Measurements from ENCODE around the gene ALDH5A1.

The ALDH5A1 gene

DNA sequence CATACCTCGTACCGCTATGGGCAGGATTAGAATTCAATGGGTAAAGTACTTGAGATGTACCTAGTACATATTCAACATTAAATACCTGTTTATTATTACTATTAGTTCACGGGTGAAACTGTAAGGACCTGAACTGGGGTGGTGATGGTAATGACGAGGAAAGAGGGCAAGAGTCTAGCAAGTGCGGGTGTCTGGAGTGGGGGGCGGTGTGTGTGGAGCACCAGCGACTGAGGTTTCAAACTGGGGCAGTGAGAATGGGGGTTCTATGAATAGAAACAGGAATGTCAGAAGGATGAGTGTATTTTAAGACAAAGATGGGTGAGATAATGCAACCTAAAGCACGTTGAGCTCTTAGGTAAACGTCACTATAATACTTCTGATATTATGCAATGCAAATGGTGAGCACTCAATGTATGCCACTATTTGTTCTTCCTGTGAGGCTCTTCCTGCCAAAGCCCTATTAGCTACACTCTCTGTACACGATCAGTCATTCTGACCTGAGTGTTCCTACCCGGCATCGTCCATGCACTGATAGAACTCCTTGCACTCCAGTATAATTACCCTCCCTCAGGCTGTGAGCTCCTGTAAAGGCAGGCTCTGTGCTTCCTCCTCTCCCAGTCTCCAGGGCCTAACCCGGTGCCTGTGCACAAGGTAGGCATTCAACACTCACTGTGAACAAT, 55.0 kb downstream of the ALDH5A1 start:
- TF ChIP-seq, protein P1, sequence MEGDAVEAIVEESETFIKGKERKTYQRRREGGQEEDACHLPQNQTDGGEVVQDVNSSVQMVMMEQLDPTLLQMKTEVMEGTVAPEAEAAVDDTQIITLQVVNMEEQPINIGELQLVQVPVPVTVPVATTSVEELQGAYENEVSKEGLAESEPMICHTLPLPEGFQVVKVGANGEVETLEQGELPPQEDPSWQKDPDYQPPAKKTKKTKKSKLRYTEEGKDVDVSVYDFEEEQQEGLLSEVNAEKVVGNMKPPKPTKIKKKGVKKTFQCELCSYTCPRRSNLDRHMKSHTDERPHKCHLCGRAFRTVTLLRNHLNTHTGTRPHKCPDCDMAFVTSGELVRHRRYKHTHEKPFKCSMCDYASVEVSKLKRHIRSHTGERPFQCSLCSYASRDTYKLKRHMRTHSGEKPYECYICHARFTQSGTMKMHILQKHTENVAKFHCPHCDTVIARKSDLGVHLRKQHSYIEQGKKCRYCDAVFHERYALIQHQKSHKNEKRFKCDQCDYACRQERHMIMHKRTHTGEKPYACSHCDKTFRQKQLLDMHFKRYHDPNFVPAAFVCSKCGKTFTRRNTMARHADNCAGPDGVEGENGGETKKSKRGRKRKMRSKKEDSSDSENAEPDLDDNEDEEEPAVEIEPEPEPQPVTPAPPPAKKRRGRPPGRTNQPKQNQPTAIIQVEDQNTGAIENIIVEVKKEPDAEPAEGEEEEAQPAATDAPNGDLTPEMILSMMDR (conservative IDR thresholded peaks at IDR 0.05; ENCODE audit: control insufficient read depth, insufficient read depth, low read depth, low read length), result no peak
- DNase-seq (ENCODE audit: low read depth), result no peak
- no peak overlapping the region for H3K4me3 ChIP-seq (ENCODE audit: control insufficient read depth, low read depth, low read length)

DNA sequence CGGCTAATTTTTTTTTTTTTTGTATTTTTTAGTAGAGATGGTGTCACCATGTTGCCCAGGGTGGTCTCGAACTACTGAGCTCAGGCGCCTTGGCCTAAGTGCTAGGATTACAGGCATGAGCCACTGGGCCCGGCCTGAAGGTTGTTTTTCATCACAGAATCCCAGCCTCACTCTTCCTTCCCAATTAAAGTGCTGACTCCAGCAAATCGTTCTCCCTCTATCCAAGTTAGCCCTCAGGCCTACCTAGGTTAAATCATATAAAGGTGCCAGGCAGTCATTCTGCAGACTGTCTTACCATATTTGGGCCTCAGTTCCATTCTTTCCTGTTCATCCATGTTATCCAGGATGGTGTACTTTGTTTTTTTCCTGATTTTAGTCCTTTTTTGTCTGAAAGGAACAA, 56.4 kb downstream of the ALDH5A1 start:
- TF ChIP-seq, protein P1 (conservative IDR thresholded peaks at IDR 0.05; ENCODE audit: control insufficient read depth, insufficient read depth, low read depth, low read length), result no peak
- no peak for DNase-seq (ENCODE audit: low read depth)
- H3K4me3 ChIP-seq (ENCODE audit: control insufficient read depth, low read depth, low read length), result no peak overlapping the region

DNA sequence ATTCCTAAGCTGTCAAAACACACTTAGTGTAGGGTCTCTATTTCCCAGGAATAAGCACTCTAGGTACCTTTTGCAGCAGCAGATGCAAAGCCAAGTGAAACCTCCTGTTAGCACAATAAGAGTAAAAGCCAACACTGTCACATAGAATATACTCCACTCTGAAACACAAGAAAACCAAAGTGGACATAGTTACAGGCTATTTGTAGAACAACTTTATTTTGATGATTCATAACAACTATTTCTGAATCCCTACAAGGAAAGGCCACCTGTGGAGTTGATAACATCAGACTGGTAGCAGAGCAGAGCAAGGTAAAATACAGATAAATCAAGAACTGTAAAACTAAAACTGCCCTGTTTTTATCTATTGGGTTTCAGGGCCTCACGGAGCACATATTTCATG, 59.7 kb downstream of the ALDH5A1 start:
- no peak overlapping the region for H3K4me3 ChIP-seq (ENCODE audit: control insufficient read depth, low read depth, low read length)
- DNase-seq (ENCODE audit: low read depth), result no peak
- TF ChIP-seq, protein P1 (conservative IDR thresholded peaks at IDR 0.05; ENCODE audit: control insufficient read depth, insufficient read depth, low read depth, low read length), result no peak

DNA sequence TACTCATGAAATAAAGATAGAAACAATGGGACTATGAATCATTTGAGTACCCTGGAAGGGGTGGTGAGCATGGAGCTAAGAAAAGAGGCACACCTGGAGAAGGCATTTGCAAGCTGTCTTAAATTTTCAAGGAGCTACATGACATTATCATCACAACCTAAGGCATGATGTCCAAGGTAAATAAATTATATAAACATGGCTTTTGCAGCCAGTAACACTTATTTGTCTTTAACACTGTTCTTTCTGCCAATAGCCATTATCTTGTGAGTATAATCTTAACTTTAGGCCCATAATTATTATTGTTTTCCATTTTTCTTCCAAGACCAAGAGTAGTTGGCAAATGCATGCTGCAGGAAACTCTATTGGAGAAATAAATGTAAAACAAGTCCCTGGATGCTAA, 63.7 kb downstream of the ALDH5A1 start:
- TF ChIP-seq, protein P1 (conservative IDR thresholded peaks at IDR 0.05; ENCODE audit: control insufficient read depth, insufficient read depth, low read depth, low read length), result no peak
- H3K4me3 ChIP-seq (ENCODE audit: control insufficient read depth, low read depth, low read length), result no peak overlapping the region
- DNase-seq (ENCODE audit: low read depth), result no peak

DNA sequence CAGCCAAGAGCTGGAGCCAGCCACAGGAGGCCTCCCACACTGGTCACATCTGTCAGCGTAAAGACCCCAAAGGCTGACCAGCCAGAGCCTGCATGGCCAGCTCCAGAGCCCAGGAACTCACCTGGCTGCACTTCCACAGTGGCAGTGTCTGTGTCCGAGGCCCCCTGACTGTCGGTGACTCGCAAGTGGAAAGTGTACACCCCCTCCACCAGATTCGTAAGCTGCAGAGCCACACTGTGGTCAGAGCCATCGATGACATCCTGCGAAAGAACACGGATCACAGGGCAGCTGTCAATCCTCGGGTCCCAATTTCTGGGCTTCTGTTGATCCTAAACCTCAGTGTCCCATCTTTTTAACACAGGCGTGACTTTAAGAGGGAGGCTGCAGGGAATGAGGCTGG, 69.3 kb downstream of the ALDH5A1 start:
- DNase-seq (ENCODE audit: low read depth), result no peak
- H3K4me3 ChIP-seq (ENCODE audit: control insufficient read depth, low read depth, low read length), result no peak overlapping the region
- TF ChIP-seq, protein P1 (conservative IDR thresholded peaks at IDR 0.05; ENCODE audit: control insufficient read depth, insufficient read depth, low read depth, low read length), result no peak

DNA sequence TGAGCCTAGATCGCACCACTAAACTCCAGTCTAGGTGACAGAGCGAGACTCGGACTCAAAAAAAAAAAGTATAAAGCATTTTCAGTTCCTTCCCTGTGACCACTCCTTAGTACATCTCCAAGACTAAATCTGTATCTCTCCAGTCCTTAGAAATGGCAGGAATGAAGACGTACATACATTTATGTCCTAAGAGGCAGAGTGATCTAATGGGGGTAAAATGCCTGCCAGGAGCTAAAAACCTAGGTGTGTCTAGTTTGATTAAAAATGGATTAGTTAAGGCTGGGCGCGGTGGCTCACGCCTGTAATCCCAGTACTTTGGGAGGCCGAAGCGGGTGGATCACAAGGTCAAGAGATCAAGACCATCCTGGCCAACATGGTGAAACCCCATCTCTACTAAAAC, 70.4 kb downstream of the ALDH5A1 start:
- TF ChIP-seq, protein P1 (conservative IDR thresholded peaks at IDR 0.05; ENCODE audit: control insufficient read depth, insufficient read depth, low read depth, low read length), result no peak
- no peak overlapping the region for H3K4me3 ChIP-seq (ENCODE audit: control insufficient read depth, low read depth, low read length)
- no peak for DNase-seq (ENCODE audit: low read depth)
